Measurements from ENCODE around the gene UNC13C. TPM values are rescaled to one million over a fixed set of nuclear protein-coding genes. Genes with fewer than 3 reads are reported as not detected.

The UNC13C gene
- total RNA-seq, 4 donors from 2014 or later, result 0.17 to 0.44 TPM; not detected in 2

DNA sequence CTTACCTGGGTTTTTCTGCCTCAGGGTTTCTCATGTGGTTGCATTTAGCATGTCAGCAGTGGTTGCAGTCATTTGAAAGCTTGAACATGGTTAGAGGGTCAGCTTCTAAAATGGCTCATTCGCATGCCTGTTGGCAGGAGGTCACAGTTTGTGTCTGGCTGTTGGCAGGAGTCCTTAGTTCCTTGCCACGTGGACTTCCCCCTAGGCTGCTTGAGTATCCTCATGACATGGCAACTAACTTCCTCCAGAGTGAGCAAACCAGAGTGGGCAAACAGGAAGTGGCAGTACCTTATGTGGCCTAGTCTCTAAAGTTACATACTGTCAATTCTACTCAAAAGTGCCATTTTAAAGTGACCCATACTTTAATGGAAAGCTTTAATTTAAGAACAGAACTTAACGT is 3.4 kb upstream of the UNC13C start:
- TF ChIP-seq, protein P1, sequence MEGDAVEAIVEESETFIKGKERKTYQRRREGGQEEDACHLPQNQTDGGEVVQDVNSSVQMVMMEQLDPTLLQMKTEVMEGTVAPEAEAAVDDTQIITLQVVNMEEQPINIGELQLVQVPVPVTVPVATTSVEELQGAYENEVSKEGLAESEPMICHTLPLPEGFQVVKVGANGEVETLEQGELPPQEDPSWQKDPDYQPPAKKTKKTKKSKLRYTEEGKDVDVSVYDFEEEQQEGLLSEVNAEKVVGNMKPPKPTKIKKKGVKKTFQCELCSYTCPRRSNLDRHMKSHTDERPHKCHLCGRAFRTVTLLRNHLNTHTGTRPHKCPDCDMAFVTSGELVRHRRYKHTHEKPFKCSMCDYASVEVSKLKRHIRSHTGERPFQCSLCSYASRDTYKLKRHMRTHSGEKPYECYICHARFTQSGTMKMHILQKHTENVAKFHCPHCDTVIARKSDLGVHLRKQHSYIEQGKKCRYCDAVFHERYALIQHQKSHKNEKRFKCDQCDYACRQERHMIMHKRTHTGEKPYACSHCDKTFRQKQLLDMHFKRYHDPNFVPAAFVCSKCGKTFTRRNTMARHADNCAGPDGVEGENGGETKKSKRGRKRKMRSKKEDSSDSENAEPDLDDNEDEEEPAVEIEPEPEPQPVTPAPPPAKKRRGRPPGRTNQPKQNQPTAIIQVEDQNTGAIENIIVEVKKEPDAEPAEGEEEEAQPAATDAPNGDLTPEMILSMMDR (IDR thresholded peaks at IDR 0.05; ENCODE audit: low read depth), result no peak

DNA sequence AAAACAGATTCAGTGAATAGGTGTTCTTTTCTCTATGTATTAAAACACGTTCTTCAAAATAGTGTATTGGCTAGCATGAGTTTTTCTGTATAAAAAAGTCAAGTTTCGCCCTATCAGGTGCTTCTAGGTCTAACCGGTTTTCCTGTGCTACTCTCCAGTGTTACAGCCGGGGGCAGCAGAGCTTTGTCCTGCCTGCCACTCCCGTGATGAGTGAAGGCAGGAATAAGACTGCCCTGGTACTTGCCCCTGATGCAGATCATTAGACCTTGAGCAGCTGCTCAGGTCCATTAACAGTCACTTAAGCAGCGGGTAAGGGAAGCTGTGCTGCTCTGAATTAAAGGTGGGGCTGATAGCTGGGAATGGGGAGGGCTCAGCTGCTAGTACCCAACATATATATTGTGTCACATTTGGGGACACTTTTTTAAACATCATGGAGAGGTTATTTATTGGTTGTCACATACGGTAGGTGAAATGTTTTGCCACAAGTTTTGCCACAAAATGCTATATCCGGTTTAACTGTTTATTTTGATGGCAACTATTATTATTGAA is 1.3 kb upstream of the UNC13C start:
- TF ChIP-seq, protein P1 (IDR thresholded peaks at IDR 0.05; ENCODE audit: low read depth), result no peak

DNA sequence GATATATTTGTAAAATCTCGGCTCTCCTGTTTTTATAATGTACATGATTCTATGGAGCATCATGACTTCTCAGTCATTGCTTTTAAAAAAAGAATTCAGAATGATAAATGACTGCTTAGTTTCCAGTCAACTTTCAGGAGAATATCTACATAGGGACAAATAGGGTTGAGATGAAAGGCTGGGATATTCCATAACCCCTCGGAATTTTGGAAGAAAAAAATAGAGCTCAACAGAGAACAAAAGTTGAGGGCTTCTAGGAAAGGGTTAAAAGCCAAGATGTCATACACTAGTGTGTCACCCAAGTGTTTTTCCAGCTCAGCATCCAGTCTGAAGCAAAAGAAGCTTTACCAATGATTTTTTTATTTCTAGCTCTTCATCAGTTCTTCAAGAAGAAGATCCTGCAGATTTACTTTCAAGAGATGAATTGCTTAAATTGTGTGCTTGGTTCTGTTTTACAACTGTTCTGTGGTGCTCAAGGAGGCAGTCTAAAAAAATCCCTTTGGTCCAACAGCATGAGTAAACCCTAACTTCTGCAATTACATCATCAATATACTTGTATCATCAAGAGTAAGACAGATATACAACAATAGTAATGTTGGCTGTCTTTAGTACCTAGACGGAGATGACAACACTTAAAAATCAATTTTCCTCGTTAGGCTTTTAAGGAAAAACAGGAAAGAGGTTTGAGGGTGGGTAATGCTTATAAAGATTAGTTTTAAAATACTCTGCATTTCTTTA is 979 bp downstream of the UNC13C start:
- TF ChIP-seq, protein P1 (IDR thresholded peaks at IDR 0.05; ENCODE audit: low read depth), result no peak

DNA sequence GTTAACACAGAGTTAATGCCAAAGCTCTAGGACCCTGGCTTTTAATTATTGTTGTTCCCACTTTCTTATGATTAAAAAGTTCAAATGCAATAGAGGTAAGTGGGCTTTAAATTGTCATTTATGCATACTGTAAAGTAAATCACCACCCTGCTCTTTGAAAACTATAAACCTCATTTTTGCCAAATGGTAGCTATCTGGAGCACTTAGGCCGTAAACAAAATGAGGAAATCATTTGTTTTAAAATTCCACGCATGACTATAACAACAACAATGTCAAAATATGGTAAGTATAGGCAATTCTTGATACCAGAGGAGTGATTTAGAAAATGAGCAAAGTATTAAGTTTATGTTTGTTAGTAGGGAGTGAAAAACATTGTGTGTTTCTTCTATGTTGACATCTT is 1.8 kb downstream of the UNC13C start:
- TF ChIP-seq, protein P1 (IDR thresholded peaks at IDR 0.05; ENCODE audit: low read depth), result no peak

DNA sequence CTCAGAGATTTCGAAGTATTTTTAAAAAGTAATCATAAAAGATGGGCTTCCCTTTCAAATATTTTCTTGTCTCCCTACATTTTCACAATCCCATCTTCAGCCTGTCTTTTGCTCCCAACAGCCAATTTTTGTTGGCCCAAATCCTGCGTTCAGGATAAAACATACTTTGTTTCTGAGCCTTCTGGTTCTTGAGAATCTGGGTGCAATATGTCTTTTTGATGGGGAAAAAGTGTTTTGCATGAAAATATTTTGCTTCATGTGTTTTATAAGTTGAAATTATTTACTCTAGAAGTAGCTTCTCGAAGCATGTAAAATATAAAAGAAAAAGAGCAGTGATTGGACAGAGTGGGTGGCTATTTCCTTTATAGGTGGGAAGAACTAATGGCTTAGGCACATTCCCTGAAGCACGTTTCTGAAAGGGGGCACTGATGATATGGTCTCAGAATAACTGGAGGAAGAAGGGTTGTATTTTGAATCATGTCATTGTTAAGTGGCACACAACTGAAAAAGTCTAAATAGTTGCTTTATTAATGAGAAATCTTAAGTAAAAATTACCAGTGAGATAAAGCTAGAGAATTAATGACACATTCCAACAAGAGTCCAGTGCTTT is 3.9 kb downstream of the UNC13C start:
- TF ChIP-seq, protein P1 (IDR thresholded peaks at IDR 0.05; ENCODE audit: low read depth), result no peak

DNA sequence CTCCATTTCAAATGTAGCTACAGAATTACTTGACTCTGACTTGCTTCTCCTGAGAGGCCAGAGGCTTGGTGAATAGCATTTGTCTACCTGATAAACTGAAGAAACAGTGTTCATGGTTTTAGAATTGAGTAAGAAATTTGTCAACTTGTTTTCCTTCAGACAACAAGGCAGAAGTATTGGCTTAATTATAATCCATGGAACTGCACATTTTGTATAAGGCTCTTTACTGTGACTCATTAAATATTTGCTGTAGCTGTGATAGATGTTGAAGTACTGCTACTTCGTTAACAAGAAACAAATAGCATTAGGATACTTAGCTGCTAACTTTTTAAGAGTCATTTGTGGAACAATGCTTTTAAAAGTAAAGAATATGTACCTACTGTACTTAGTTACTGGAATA is 4.6 kb downstream of the UNC13C start:
- TF ChIP-seq, protein P1 (IDR thresholded peaks at IDR 0.05; ENCODE audit: low read depth), result no peak

DNA sequence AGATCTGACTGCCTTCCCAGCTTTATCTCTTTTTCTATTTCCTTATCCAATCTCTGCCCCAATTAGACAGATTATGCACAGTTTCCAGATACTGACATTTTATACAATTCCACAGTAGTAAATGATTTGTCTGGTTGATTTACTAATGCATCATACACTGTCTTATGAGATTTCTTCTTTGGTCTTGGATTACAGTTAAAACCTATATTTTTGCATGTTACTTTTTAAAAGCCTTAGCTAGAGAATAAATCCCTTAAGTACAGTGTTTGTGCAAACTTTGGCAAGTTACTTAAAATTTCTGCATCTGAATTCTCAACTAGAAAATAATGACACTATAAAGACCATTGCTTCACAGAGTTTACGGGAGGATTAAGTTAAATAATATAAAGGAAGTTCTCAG is 6.0 kb downstream of the UNC13C start:
- TF ChIP-seq, protein P1 (IDR thresholded peaks at IDR 0.05; ENCODE audit: low read depth), result no peak
